ENCODE data around the gene KLK6. TPM values are rescaled to one million over a fixed set of nuclear protein-coding genes. Genes with fewer than 3 reads are reported as not detected.

Gene KLK6
- total RNA-seq, 2 donors from 2014 or later, result not detected

DNA sequence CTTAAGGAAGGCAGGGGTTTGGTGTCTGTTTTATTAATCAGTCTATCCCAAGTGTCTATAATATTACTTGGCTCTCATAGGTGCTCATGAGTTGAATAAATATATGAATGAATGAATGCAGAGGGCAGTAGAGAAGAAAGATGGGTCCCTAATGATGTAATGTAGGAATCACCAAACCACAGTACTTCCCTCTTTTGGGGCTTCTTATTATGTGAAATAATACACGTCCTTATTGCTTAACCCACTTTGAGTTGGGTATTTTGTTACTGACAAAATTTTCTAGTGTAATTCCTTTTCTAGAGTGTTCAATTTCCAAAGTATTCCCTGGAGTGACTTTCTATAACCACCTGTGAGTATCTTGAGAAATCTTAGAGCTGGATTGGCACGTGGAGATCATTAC lies 29.8 kb downstream of the KLK6 start:
- no peaks in the 10 kb centered on the region for H3K9me3 ChIP-seq
- H3K4me3 ChIP-seq, result no peak overlapping the region
- no peaks in the 10 kb centered on the region for H3K36me3 ChIP-seq
- no peaks in the 10 kb centered on the region for H3K27me3 ChIP-seq (replicated peaks; ENCODE audit: insufficient read depth)
- no peak for ATAC-seq (ENCODE audit: insufficient number of reproducible peaks, low FRiP score, low read depth)
- no peaks in the 10 kb centered on the region for H3K4me1 ChIP-seq (ENCODE audit: control insufficient read depth in 1 of 2, low read depth in 2 of 2)
- no peak for DNase-seq (ENCODE audit: low spot score)
- H3K27ac ChIP-seq, result no peak overlapping the region
- TF ChIP-seq CTCF (IDR thresholded peaks at IDR 0.05), result no peak

GRCh38 chr19:50933640-50934039 lies 35.8 kb downstream of the KLK6 start:
- H3K4me1 ChIP-seq (ENCODE audit: control insufficient read depth in 1 of 2, low read depth in 2 of 2), result no peaks in the 10 kb centered on the region
- no peaks in the 10 kb centered on the region for H3K9me3 ChIP-seq
- no peak overlapping the region for H3K27ac ChIP-seq
- TF ChIP-seq CTCF (IDR thresholded peaks at IDR 0.05), result no peak
- no peaks in the 10 kb centered on the region for H3K36me3 ChIP-seq
- H3K27me3 ChIP-seq (replicated peaks; ENCODE audit: insufficient read depth), result no peaks in the 10 kb centered on the region
- no peak overlapping the region for H3K4me3 ChIP-seq
- ATAC-seq (ENCODE audit: insufficient number of reproducible peaks, low FRiP score, low read depth), result no peak
- no peak for DNase-seq (ENCODE audit: low spot score)

- Histone ChIP-seq H3K36me3 (no peaks in the 10 kb centered on the region), H3K4me3 (no peak overlapping the region), H3K27ac (no peak overlapping the region), H3K4me1 (ENCODE audit: control insufficient read depth in 1 of 2, low read depth in 2 of 2) (no peaks in the 10 kb centered on the region), H3K27me3 (replicated peaks; ENCODE audit: insufficient read depth) (no peaks in the 10 kb centered on the region), H3K9me3 (no peaks in the 10 kb centered on the region)
- no peak for DNase-seq (ENCODE audit: low spot score)
- TF ChIP-seq CTCF (IDR thresholded peaks at IDR 0.05), result no peak
- ATAC-seq (ENCODE audit: insufficient number of reproducible peaks, low FRiP score, low read depth), result no peak
These were observed 36.7 kb downstream of the KLK6 start for GRCh38 chr19:50932690-50933083.

DNA sequence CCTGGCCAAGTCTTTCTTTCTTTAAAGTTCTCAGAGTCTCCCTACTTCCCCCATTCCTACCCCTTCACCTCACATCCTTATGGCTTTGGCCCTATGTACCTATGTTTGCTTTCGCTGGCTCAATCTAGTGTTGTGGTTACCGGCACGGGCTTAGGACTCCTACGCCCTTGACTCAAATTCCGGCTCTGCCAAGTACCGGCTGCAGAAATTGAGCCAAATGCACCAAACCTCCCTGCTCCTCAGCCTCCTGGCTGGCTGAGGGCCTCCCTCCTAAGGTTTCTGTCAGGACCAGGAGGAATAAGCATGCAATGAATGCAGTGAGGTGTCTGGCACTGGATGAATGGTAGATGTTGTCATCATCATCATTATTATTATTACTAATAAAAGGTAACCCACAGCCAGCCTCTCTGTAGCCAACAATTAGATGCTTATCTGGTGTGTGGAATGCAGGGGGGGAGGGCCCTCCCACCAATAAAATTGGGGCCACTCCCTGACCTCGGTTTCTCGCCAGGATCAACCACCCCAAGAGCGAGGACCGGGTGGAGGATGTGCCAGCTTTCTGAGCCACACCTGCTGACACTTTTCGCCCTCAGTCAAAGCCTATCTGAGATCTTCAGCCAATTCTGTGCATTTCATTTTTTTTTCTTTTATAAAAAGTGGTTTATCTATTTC lies 37.2 kb downstream of the KLK6 start:
- no peaks in the 10 kb centered on the region for H3K27me3 ChIP-seq (replicated peaks; ENCODE audit: insufficient read depth)
- H3K4me3 ChIP-seq, result no peak overlapping the region
- no peaks in the 10 kb centered on the region for H3K9me3 ChIP-seq
- H3K36me3 ChIP-seq, result no peaks in the 10 kb centered on the region
- no peaks in the 10 kb centered on the region for H3K4me1 ChIP-seq (ENCODE audit: control insufficient read depth in 1 of 2, low read depth in 2 of 2)
- ATAC-seq (ENCODE audit: insufficient number of reproducible peaks, low FRiP score, low read depth) (no peak), DNase-seq (ENCODE audit: low spot score) (no peak)
- H3K27ac ChIP-seq, result no peak overlapping the region
- no peak for TF ChIP-seq CTCF (IDR thresholded peaks at IDR 0.05)

DNA sequence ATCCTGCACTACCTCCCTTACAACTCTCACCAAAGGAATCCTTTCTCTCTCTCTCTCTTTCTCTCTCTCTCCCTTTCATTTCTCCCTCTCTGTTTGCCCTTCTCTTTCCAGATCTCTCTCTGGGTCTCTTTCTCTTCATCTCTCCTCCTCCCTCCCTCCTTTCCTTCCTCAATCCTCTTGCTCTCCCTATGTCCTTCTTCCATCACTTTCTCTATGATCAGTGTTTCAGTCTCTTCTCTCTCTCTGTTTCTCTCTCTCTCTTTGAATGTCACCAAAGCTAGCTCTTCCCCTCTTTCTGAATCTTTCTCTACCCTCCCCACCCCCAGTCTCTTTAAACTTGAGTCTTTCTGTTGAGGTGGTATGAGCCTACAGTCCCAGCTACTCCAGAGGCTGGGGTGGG lies 38.4 kb downstream of the KLK6 start:
- no peaks in the 10 kb centered on the region for H3K9me3 ChIP-seq
- DNase-seq (ENCODE audit: low spot score) (no peak), ATAC-seq (ENCODE audit: insufficient number of reproducible peaks, low FRiP score, low read depth) (no peak)
- TF ChIP-seq CTCF (IDR thresholded peaks at IDR 0.05), result no peak
- H3K36me3 ChIP-seq, result no peaks in the 10 kb centered on the region
- H3K27me3 ChIP-seq (replicated peaks; ENCODE audit: insufficient read depth), result no peaks in the 10 kb centered on the region
- no peak overlapping the region for H3K27ac ChIP-seq
- no peaks in the 10 kb centered on the region for H3K4me1 ChIP-seq (ENCODE audit: control insufficient read depth in 1 of 2, low read depth in 2 of 2)
- no peak overlapping the region for H3K4me3 ChIP-seq
